Fibroblast of villous mesenchyme (primary cell): ENCODE measurements around the gene PDIA2. TPM values are rescaled to one million over a fixed set of nuclear protein-coding genes. Genes with fewer than 3 reads are reported as not detected.
"Not testable (repeated sequence)": the region's sequence is repeated elsewhere in the genome, so short reads cannot be mapped to it uniquely, and the experiment has no call there.

Experiments
- DNase-seq: peaks from one replicate; pipeline ENCODE4 v3.0.0-alpha.2; 2010; ENCODE audit warnings: low read depth
- H3K4me3 ChIP-seq: 2 replicates; pipeline ENCODE4 v1.5.1; 2011; ENCODE audit warnings: low read depth, mild to moderate bottlenecking, low read length
- total RNA-seq: library from RNA; depleted of rRNA; stranded (reverse); fragments of >200 nt; gene quantifications from 2 replicates; pipeline ENCODE4 v1.2.3, GENCODE V29; 2012
- TF ChIP-seq, protein P1 (sequence below): IDR thresholded peaks from 2 replicates; pipeline ENCODE4 v1.5.1; 2012; ENCODE audit warnings: low read depth, mild to moderate bottlenecking, low read length; ENCODE audit not compliant: insufficient read depth

Gene PDIA2
- total RNA-seq, 1 donor, result 0.43 TPM

DNA sequence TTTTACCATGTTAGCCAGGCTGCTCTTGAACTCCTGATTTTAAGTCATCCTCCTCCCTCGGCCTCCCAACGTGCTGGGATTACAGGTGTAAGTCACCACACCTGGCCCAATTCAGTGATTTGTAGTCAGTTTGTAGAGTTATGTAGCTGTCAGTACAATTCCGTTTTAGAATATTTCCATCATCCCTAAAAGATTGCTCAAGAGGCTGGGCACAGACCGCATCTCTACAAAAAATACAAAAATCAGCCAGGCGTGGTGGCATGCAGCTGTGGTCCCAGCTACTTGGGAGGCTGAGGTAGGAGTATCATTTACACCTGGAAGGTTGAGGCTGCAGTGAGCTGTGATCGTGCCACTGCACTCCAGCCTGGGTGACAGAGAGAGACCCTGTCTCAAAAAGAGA, 27.8 kb upstream of the PDIA2 start:
- H3K4me3 ChIP-seq, result no peak overlapping the region
- TF ChIP-seq, protein P1, sequence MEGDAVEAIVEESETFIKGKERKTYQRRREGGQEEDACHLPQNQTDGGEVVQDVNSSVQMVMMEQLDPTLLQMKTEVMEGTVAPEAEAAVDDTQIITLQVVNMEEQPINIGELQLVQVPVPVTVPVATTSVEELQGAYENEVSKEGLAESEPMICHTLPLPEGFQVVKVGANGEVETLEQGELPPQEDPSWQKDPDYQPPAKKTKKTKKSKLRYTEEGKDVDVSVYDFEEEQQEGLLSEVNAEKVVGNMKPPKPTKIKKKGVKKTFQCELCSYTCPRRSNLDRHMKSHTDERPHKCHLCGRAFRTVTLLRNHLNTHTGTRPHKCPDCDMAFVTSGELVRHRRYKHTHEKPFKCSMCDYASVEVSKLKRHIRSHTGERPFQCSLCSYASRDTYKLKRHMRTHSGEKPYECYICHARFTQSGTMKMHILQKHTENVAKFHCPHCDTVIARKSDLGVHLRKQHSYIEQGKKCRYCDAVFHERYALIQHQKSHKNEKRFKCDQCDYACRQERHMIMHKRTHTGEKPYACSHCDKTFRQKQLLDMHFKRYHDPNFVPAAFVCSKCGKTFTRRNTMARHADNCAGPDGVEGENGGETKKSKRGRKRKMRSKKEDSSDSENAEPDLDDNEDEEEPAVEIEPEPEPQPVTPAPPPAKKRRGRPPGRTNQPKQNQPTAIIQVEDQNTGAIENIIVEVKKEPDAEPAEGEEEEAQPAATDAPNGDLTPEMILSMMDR, result no peak
- no peak for DNase-seq

DNA sequence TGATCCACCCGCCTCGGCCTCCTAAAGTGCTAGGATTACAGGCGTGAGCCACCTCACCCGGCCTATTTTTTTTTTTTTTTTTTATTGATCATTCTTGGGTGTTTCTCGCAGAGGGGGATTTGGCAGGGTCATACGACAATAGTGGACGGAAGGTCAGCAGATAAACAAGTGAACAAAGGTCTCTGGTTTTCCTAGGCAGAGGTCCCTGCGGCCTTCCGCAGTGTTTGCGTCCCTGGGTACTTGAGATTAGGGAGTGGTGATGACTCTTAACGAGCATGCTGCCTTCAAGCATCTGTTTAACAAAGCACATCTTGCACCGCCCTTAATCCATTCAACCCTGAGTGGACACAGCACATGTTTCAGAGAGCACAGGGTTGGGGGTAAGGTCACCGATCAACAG, 24.9 kb upstream of the PDIA2 start:
- DNase-seq, H3K4me3 ChIP-seq: not testable (repeated sequence)

DNA sequence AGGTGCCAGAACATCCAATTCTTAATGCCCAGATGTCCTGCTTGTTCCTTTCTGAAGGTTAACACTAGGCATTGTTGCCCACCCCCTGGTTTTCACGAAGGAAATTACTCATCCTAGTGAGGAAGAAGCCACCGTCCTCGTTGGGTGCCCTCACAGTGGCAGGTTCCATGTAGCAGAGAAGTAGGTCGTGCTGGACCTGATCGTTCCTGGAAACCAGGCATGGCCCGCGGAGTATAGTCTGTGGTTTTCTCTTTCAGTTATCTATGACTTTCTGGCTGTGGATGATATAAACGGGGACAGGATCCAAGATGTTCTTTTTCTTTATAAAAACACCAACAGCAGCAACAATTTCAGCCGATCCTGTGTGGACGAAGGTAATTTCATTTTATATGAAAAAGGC, 23.7 kb upstream of the PDIA2 start:
- no peak overlapping the region for H3K4me3 ChIP-seq
- no peak for DNase-seq
- TF ChIP-seq, protein P1, result no peak

DNA sequence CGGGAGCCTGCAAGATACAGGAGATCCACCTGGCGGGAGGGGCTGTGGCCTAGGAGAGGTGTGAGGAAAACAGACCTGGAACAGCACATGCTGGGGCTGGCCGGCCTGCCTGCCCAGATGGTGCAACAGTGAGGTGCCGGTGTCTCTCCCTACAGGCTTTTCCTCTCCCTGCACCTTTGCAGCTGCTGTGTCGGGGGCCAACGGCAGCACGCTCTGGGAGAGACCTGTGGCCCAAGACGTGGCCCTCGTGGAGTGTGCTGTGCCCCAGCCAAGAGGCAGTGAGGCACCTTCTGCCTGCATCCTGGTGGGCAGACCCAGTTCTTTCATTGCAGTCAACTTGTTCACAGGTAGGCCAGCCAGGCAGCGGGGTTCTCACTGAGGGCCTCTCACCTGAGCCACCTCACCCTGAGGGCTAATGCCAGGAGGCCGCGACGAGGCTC, 23.1 kb upstream of the PDIA2 start:
- no peak for DNase-seq
- TF ChIP-seq, protein P1, result no peak
- no peak overlapping the region for H3K4me3 ChIP-seq

DNA sequence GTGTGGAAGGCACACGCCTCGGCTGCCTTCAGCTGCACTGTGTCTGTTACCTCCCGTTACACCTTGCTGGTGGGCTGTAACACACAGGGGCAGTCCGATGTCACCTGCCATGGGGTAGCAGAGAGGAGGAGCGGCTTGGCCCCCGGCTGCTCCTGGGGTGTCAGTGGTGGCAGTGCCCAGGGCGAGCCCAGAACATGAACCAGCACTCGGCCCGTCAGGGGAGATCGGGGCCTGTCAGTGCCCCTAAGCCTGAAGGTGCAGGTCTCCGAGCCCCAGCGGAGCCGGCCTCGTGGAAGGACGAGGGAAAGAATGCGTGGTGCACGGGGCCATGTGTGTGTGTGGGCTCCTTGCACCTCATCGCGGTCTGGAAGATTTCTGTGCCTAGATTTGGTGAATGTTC, 22.6 kb upstream of the PDIA2 start:
- TF ChIP-seq, protein P1, result no peak
- H3K4me3 ChIP-seq, result no peak overlapping the region
- DNase-seq, result no peak

DNA sequence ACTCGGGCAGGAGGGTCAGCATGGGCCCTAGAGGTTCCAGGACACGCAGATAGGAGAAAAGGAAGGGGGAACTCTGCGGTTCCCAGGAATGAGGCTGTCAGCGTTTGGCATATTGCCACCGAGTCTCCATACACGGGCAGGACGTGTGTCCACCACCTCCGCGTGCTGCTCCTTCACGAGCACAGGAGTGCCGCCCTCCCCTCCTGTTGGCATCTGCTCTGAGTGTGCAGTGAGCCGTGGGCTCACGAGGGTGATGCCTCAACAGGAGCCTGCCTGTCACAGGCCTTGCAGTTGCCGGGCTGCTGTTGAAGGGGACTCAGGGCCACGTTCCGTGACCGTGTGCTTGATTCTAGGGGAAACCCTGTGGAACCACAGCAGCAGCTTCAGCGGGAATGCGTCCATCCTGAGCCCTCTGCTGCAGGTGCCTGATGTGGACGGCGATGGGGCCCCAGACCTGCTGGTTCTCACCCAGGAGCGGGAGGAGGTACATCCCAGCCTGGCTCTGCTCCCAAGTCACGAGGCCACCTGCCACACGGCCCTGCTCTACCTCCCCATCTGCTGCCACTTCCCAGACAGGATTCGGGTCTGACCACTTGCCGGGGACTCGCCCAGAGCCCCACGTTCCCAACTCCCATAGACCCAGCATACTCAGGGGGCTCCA, 21.8 kb upstream of the PDIA2 start:
- no peak overlapping the region for H3K4me3 ChIP-seq
- TF ChIP-seq, protein P1, result no peak
- no peak for DNase-seq

DNA sequence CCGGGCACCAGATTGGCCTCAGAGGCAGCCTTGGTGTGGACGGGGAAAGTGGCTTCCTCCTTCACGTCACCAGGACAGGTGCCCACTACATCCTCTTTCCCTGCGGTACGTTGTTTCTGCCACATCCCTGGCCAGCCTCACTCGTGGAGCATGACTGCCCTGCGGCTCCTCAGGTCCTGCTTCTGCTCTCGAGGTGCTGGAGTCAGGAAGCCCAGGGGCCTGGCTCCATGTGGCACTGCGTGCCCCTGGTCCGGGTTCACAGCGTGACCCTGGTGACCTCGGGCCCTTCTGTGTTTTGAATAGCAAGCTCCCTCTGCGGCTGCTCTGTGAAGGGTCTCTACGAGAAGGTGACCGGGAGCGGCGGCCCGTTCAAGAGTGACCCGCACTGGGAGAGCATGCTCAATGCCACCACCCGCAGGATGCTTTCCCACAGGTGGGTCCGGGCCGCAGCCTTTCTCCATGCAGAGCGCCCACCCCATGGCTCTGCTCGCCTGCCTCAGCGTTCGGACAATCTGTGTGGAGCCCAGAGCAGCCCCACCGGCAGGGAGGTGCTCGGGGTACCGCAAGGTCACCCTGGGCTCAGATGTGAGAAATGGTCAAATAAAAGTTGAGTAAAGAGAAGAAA, 20.7 kb upstream of the PDIA2 start:
- TF ChIP-seq, protein P1, result no peak
- H3K4me3 ChIP-seq, result no peak overlapping the region
- DNase-seq, result no peak
